HFFc6 (cell line): ENCODE data around the gene NOD1. TPM values are rescaled to one million over a fixed set of nuclear protein-coding genes. Genes with fewer than 3 reads are reported as not detected.
"Not testable (repeated sequence)": the region's sequence is repeated elsewhere in the genome, so short reads cannot be mapped to it uniquely, and the experiment has no call there.

Source experiments
- DNase-seq: peaks from one replicate; pipeline ENCODE4 v3.0.0-alpha.2; 2018
- H3K27ac Mint-ChIP-seq: 2 replicates; pipeline ENCODE4 v1.8.0; 2020; ENCODE audit warnings: mild to moderate bottlenecking, mixed read lengths
- H3K27me3 Mint-ChIP-seq: 2 replicates; pipeline ENCODE4 v1.8.0; 2021; ENCODE audit warnings: mild to moderate bottlenecking, moderate library complexity, mixed read lengths; ENCODE audit not compliant: insufficient read depth
- H3K36me3 Mint-ChIP-seq: 2 replicates; pipeline ENCODE4 v1.8.0; 2021; ENCODE audit warnings: low read depth, mixed read lengths
- H3K4me1 Mint-ChIP-seq: 2 replicates; pipeline ENCODE4 v1.8.0; 2020; ENCODE audit warnings: low read depth, mixed read lengths
- H3K4me3 Mint-ChIP-seq: 2 replicates; pipeline ENCODE4 v1.8.0; 2020; ENCODE audit warnings: mild to moderate bottlenecking, moderate library complexity, mixed read lengths
- H3K9me3 Mint-ChIP-seq: 2 replicates; pipeline ENCODE4 v1.8.0; 2020; ENCODE audit warnings: mild to moderate bottlenecking, mixed read lengths
- CTCF ChIP-seq: fragments of 200-600 bp; sonication (generic); IDR thresholded peaks from 2 replicates; pipeline ENCODE4 v1.5.0; 2021; ENCODE audit warnings: antibody characterized with exemption, mild to moderate bottlenecking
- total RNA-seq, 6 experiments: library from RNA; stranded (reverse); fragmentation: NEBNext Ultra II Directional; extraction: Animal tissue kit (Norgen Biotek cat#: 25700); gene quantifications; 2 replicates in 1 of 6; 3 replicates in 5 of 6; pipeline ENCODE4 v1.2.3, GENCODE V29; 2021

The NOD1 gene
- total RNA-seq, 6 experiments from 2014 or later = 2.8 to 3.9 (median 3.0) TPM

DNA sequence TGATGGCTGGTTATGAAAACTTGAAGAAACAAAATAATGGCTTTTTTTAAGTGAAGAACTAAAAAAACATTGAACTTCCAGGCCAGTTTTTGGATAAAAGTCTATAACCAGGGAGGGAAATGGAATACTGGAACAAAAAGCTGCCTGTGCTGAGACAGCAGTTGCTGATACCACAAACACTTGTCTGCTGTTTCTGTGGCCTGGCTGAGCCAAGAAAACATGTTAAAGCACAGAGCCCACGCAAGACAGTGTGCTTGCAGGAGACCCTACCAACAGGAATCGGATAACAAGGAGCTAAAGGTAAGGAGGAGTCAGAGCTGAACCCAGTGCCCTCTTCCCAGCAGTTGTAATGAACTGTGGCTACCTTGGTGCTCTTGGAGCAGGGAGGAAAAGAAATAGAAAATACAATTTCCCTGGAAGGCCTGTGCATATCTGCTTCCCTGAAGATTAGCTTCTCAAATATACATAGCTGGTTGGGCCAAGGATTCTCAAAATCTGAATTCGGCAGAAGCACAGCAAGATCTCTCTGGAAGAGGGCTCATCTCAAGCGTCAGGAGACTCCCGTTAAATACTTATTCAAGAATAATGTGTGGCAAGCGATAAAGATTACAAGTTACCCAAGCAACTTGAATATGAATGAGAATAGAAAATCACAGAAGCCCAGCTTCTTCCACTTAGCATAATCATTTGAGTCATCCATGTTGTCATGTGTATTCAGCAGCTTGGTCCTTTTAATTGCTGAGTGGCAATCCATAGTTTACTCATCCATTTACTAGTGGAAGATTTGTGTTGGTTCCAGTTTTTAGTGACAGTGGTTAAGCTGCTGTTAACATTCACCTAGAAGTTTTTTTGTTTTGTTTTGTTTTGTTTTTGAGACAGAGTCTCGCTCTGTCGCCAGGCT lies 87.6 kb downstream of the NOD1 start:
- TF ChIP-seq CTCF = no peak
- no peaks in the 10 kb centered on the region for H3K9me3 Mint-ChIP-seq
- H3K36me3 Mint-ChIP-seq = no peaks in the 10 kb centered on the region
- H3K4me3 Mint-ChIP-seq = no peak overlapping the region
- no peak for DNase-seq
- H3K4me1 Mint-ChIP-seq = no peaks in the 10 kb centered on the region
- H3K27ac Mint-ChIP-seq = no peak overlapping the region
- no peaks in the 10 kb centered on the region; the same call in 1 of the 2 replicates for H3K27me3 Mint-ChIP-seq

DNA sequence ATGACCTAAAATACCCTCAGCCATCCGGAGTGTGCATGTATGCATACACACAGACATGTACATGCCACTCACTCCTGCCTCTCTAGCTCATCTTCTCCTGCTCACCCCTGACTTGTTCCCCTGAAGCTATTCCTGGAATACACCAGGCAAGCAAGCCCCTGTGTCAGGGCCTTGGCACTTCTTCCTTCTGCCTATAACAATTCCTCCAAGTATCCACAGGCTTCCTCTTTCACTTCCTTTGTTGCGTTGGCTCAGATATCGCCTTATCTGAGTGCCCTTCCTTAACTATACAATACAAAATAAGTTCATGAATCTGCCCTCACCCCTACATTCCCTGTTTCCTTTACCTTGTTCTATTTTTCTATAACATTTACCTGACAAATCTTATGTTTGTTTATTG lies 88.8 kb downstream of the NOD1 start:
- Mint-ChIP-seq H3K4me1 (no peaks in the 10 kb centered on the region), H3K4me3 (no peak overlapping the region), H3K27me3 (no peaks in the 10 kb centered on the region; the same call in 1 of the 2 replicates), H3K9me3 (no peaks in the 10 kb centered on the region), H3K36me3 (no peaks in the 10 kb centered on the region), H3K27ac (no peak overlapping the region)
- no peak for TF ChIP-seq CTCF
- no peak for DNase-seq

DNA sequence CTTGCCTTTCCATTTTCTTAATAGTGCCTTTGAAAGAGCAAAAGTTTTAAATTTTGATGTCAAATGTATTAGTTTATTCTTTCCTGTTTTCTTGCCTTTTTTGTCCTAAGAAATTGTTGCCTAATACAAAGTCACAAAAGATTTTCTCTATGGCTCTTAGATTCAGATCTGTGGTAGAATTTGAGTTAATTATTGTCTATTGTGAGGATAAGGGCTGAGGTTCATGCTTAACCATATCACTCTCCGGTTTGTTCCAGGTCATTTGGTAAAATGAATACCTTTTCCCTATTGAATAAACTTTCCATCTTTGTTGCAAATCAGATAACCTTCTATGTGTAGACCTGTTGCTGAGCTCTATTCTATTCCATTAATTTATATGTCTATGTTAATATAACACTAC lies 96.0 kb downstream of the NOD1 start:
- H3K9me3 Mint-ChIP-seq = peaks cover 16% of the 10 kb centered on the region
- no peak for DNase-seq
- H3K27me3 Mint-ChIP-seq = no peaks in the 10 kb centered on the region
- no peak overlapping the region for H3K27ac Mint-ChIP-seq
- H3K4me1 Mint-ChIP-seq = peaks cover 10% of the 10 kb centered on the region
- H3K36me3 Mint-ChIP-seq = no peaks in the 10 kb centered on the region
- no peak overlapping the region for H3K4me3 Mint-ChIP-seq
- no peak for TF ChIP-seq CTCF

DNA sequence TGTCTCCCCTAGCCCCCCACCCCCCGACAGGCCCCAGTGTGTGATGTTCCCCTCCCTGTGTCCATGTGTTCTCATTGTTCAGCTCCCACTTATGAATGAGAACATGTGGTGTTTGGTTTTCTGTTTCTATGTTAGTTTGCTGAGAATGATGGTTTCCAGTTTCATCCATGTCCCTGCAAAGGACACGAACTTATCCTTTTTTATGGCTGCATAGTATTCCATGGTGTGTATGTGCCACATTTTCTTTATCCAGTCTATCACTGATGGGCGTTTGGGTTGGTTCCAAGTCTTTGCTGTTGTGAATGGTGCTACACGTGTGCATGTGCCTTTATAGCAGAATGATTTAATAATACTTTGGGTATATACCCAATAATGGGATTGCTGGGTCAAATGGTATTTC lies 97.8 kb downstream of the NOD1 start:
- peaks cover 16% of the 10 kb centered on the region for H3K9me3 Mint-ChIP-seq
- not testable (repeated sequence) for H3K27me3 Mint-ChIP-seq, H3K36me3 Mint-ChIP-seq, DNase-seq, H3K27ac Mint-ChIP-seq, H3K4me3 Mint-ChIP-seq
- H3K4me1 Mint-ChIP-seq = peaks cover 13% of the 10 kb centered on the region

GRCh38 chr7:30380294-30380693 lies 98.3 kb downstream of the NOD1 start:
- H3K27me3 Mint-ChIP-seq = no peaks in the 10 kb centered on the region
- H3K4me3 Mint-ChIP-seq = no peak overlapping the region
- H3K4me1 Mint-ChIP-seq = peaks cover 13% of the 10 kb centered on the region
- TF ChIP-seq CTCF = no peak
- H3K9me3 Mint-ChIP-seq = peaks cover 16% of the 10 kb centered on the region
- DNase-seq = no peak
- H3K27ac Mint-ChIP-seq = no peak overlapping the region
- no peaks in the 10 kb centered on the region for H3K36me3 Mint-ChIP-seq

GRCh38 chr7:30379741-30380140 lies 98.8 kb downstream of the NOD1 start:
- no peak for DNase-seq
- Mint-ChIP-seq H3K4me3 (no peak overlapping the region), H3K36me3 (no peaks in the 10 kb centered on the region), H3K9me3 (peaks cover 16% of the 10 kb centered on the region), H3K27ac (no peak overlapping the region), H3K27me3 (no peaks in the 10 kb centered on the region), H3K4me1 (peaks cover 13% of the 10 kb centered on the region)
- no peak for TF ChIP-seq CTCF
